HepG2 (cell line): Measurements from ENCODE around the gene TNNI2. TPM values are rescaled to one million over a fixed set of nuclear protein-coding genes. Genes with fewer than 3 reads are reported as not detected.
A peak's percentile ranks its signal among the peaks of the same experiment; 100 is the strongest.

Source experiments
- ATAC-seq: fragments of 200-7000 bp; cut with Tn5 transposase; 3 replicates; pipeline ENCODE4 v1.9.1; 2020; ENCODE audit warnings: mild to moderate bottlenecking, moderate library complexity
- BruUV-seq: library from RNA; stranded (reverse); fragments of 400-500 nt; replicated peaks from 2 replicates; lab custom pipeline; 2021; lab: Mats Ljungman, UMichigan
- CTCF ChIA-PET: fragments of 300-600 bp; formaldehyde crosslinking; extraction: SDS; loops from one replicate; lab custom pipeline; 2021; ENCODE audit warnings: low total read pairs, inconsistent platforms, low intra/inter-chr PET ratio; lab: Yijun Ruan, JAX
- POLR2A ChIA-PET: fragments of 350-600 bp; sonication (Branson Sonifier 250); formaldehyde crosslinking; loops from one replicate; lab custom pipeline; 2020; ENCODE audit warnings: antibody characterized with exemption, inconsistent platforms; lab: Yijun Ruan, JAX
- DNase-seq: peaks from one replicate; pipeline ENCODE4 v3.0.0-alpha.2; 2015; ENCODE audit warnings: low spot score
- FAIRE-seq: peaks from 3 replicates; lab custom pipeline; 2011; peaks lifted over from hg19 to GRCh38; lab: Jason Lieb, UNC
- H2AFZ ChIP-seq: one replicate; pipeline ENCODE4 v1.6.1; 2011; ENCODE audit warnings: low read length, inconsistent platforms
- H3K27ac ChIP-seq: fragments of 300-600 bp; 3 replicates; pipeline ENCODE4 v1.8.0; 2011; ENCODE audit warnings: mixed run types, mild to moderate bottlenecking, mixed read lengths, low read length, inconsistent platforms; ENCODE audit not compliant: insufficient read depth; ENCODE audit errors: extremely low read length
- H3K27me3 ChIP-seq, 2 experiments: fragments of 200-600 bp in 1 of 2; 2 replicates in 1 of 2; 3 replicates in 1 of 2; pipeline versions ENCODE4 v1.6.0 to v1.8.0; 2011; ENCODE audit warnings: low read length in 2 of 2, mild to moderate bottlenecking in 2 of 2, moderate library complexity in 2 of 2, inconsistent platforms in 1 of 2; ENCODE audit not compliant: insufficient read depth in 2 of 2, control insufficient read depth in 1 of 2
- H3K36me3 ChIP-seq, 2 experiments: fragments of 200-600 bp in 1 of 2; replicated peaks in 1 of 2; 2 replicates in 1 of 2; 3 replicates in 1 of 2; pipeline versions ENCODE4 v1.5.1 to v1.8.0; 2011; ENCODE audit warnings: low read length in 2 of 2, inconsistent platforms in 1 of 2; ENCODE audit not compliant: insufficient read depth in 2 of 2, control insufficient read depth in 1 of 2
- H3K4me1 ChIP-seq: 2 replicates; pipeline ENCODE4 v1.5.1; 2012; ENCODE audit warnings: low read length, inconsistent platforms; ENCODE audit not compliant: insufficient read depth
- H3K4me2 ChIP-seq: 2 replicates; pipeline ENCODE4 v1.6.0; 2011; ENCODE audit warnings: low read depth, low read length, inconsistent platforms
- H3K4me3 ChIP-seq, 3 experiments: fragments of 200-600 bp in 1 of 3; sonication (generic), shearing (Covaris generic) in 1 of 3; replicated peaks in 1 of 3; 2 replicates each; pipeline ENCODE4 v1.5.1; 2011 to 2016; ENCODE audit warnings: low read length in 3 of 3, inconsistent platforms in 2 of 3, low read depth in 2 of 3, mild to moderate bottlenecking in 2 of 3, control low read depth in 1 of 3, mixed read lengths in 1 of 3; ENCODE audit not compliant: insufficient read depth in 1 of 3
- H3K79me2 ChIP-seq: one replicate; pipeline ENCODE4 v1.6.1; 2011; ENCODE audit warnings: low read length, inconsistent platforms; ENCODE audit not compliant: insufficient read depth
- H3K9ac ChIP-seq: 2 replicates; pipeline ENCODE4 v1.6.0; 2011; ENCODE audit warnings: mild to moderate bottlenecking, low read depth, low read length, inconsistent platforms; ENCODE audit not compliant: insufficient read depth
- H3K9me3 ChIP-seq: 2 replicates; pipeline ENCODE4 v1.5.1; 2012; ENCODE audit warnings: mild to moderate bottlenecking, low read length
- H4K20me1 ChIP-seq: 2 replicates; pipeline ENCODE4 v1.6.0; 2011; ENCODE audit warnings: inconsistent platforms, mild to moderate bottlenecking, low read length, moderate library complexity; ENCODE audit not compliant: insufficient read depth
- DPF2 ChIP-seq: sonication (generic); formaldehyde crosslinking; IDR thresholded peaks from 2 replicates; pipeline ENCODE4 v1.4.0; 2020; ENCODE audit warnings: mild to moderate bottlenecking, low read depth, missing genetic modification reagents, borderline replicate concordance
- EP300 ChIP-seq, 3 experiments: sonication (generic) in 1 of 3; formaldehyde crosslinking in 1 of 3; IDR thresholded peaks; 2 replicates each; pipeline versions ENCODE4 v1.5.1 to v1.6.1; 2011 to 2020; ENCODE audit warnings: low read depth in 2 of 3, low read length in 2 of 3, borderline replicate concordance in 1 of 3, improper control_type of control experiment in 1 of 3, mild to moderate bottlenecking in 1 of 3, missing genetic modification reagents in 1 of 3, moderate library complexity in 1 of 3
- FOSL2 ChIP-seq: sonication (generic); formaldehyde crosslinking; IDR thresholded peaks from 2 replicates; pipeline ENCODE4 v1.4.0; 2020; ENCODE audit warnings: missing genetic modification reagents
- GABPB1 ChIP-seq: IDR thresholded peaks from 2 replicates; pipeline ENCODE4 v1.6.1; 2016; ENCODE audit warnings: mild to moderate bottlenecking, missing genetic modification reagents, moderate library complexity, missing compliant biosample characterization
- HDAC1 ChIP-seq: sonication (generic); formaldehyde crosslinking; IDR thresholded peaks from 2 replicates; pipeline ENCODE4 v1.5.1; 2020; ENCODE audit warnings: mild to moderate bottlenecking, missing genetic modification reagents
- HIC2 ChIP-seq: sonication (generic); formaldehyde crosslinking; IDR thresholded peaks from 2 replicates; pipeline ENCODE4 v1.9.0; 2022; ENCODE audit warnings: low read depth, missing genetic modification reagents
- HNRNPL ChIP-seq: fragments of 200-400 bp; formaldehyde crosslinking; IDR thresholded peaks from 2 replicates; pipeline ENCODE4 v1.6.1; 2017; ENCODE audit warnings: mild to moderate bottlenecking, low read depth, low read length
- SIN3B ChIP-seq: fragments of 150-350 bp; IDR thresholded peaks from 2 replicates; pipeline ENCODE4 v1.6.1; 2014; ENCODE audit warnings: low read length
- SMARCE1 ChIP-seq: fragments of 450-650 bp; IDR thresholded peaks from 2 replicates; pipeline ENCODE4 v1.6.1; 2017; ENCODE audit warnings: borderline replicate concordance
- ZBTB7A ChIP-seq: sonication (generic); formaldehyde crosslinking; IDR thresholded peaks from 2 replicates; pipeline ENCODE4 v1.8.0; 2022; ENCODE audit warnings: mild to moderate bottlenecking, missing genetic modification reagents
- ZFX ChIP-seq: sonication (generic); formaldehyde crosslinking; IDR thresholded peaks from 2 replicates; pipeline ENCODE4 v1.4.0; 2020; ENCODE audit warnings: mild to moderate bottlenecking, low read depth, missing genetic modification reagents, moderate library complexity
- ZNF629 ChIP-seq: sonication (generic); formaldehyde crosslinking; conservative IDR thresholded peaks from 2 replicates; pipeline ENCODE4 v1.5.0; 2020; ENCODE audit warnings: missing genetic modification reagents
- WGBS: methylation state at CpG from one replicate; pipeline ENCODE4 v1.1.6; 2017; ENCODE audit warnings: low lambda C conversion rate; 5-methylcytosine and 5-hydroxymethylcytosine counted together
- in situ Hi-C: cut with HindIII; loops from 2 replicates; pipeline ENCODE4 v1.10.0; 2017; ENCODE audit warnings: low pct_unique_long_range_greater_than_20kb; ENCODE audit not compliant: extremely low pct_ligation_motif_present
- intact Hi-C: fragments of 100-400 bp; cut with micrococcal nuclease; formaldehyde crosslinking; loops from one replicate; pipeline ENCODE4 v1.10.0; 2022; ENCODE audit not compliant: unreplicated experiment
- polyA plus RNA-seq, 8 experiments: library from polyadenylated mRNA; depleted of rRNA in 3 of 8; stranded (reverse) in 7 of 8; unstranded in 1 of 8; fragments of >200 nt; fragmentation: Illumina TruSeq in 4 of 8; extraction: Trizol in 4 of 8; gene quantifications; 2 replicates each; pipeline versions ENCODE4 v1.2.1 to v1.2.3, GENCODE V29; 2011 to 2016; ENCODE audit warnings: low read depth in 4 of 8, missing spikeins in 1 of 8, mixed read lengths in 1 of 8; ENCODE audit not compliant: insufficient read depth in 1 of 8
- total RNA-seq, 5 experiments: library from RNA; depleted of rRNA; stranded (reverse); fragments of >200 nt; fragmentation: Illumina TruSeq; extraction: Trizol; gene quantifications; 2 replicates each; pipeline ENCODE4 v1.2.3, GENCODE V29; 2016; ENCODE audit warnings: low read depth in 1 of 5
- TF ChIP-seq, protein P1 (sequence below): sonication (generic); formaldehyde crosslinking; IDR thresholded peaks from 2 replicates; pipeline ENCODE4 v1.5.1; 2020; ENCODE audit warnings: mild to moderate bottlenecking, missing genetic modification reagents, moderate library complexity
- TF ChIP-seq, protein P2 (sequence below): sonication (generic); formaldehyde crosslinking; IDR thresholded peaks from 2 replicates; pipeline ENCODE4 v1.5.0; 2020; ENCODE audit warnings: missing genetic modification reagents, mild to moderate bottlenecking, borderline replicate concordance

The TNNI2 gene
- total and polyA plus RNA-seq, 2 of the 13 experiments (the other 11 are each of a cell fraction or from before 2014, with no cell fraction given): 7.2 to 12.0 TPM

- no peak overlapping the region for H3K4me3 ChIP-seq
- no peaks in the 10 kb centered on the region for H3K79me2 ChIP-seq
- in situ Hi-C loops (no loop called here), intact Hi-C loops (no loop called here)
- H3K4me1 ChIP-seq: no peaks in the 10 kb centered on the region
- TF ChIP-seq GABPB1 (CRISPR knock-in tag) (peak; percentile 14; the same call in 1 of the 2 replicates), DPF2 (peak; percentile 78), HNRNPL (peak; percentile 99), ZBTB7A (no peak), SIN3B (no peak), FOSL2 (CRISPR knock-in tag) (peak; percentile 75), SMARCE1 (peak; percentile 83; the same call in 1 of the 2 replicates), HDAC1 (CRISPR knock-in tag) (0 out of 2 replicates have a peak, but pooled peaks have one; percentile 45), EP300 (IDR thresholded peaks at IDR 0.05; ENCODE audit: low read depth in 2 of 2, low read length in 2 of 2) (peak in 1 of 2 experiments; percentile 18; a peak in 1 of 4 replicates), EP300 (CRISPR knock-in tag; IDR thresholded peaks at IDR 0.05; ENCODE audit: borderline replicate concordance) (no peak), ZFX (0 out of 2 replicates have a peak, but pooled peaks have one; percentile 8), ZNF629 (CRISPR knock-in tag) (peak; percentile 69), HIC2 (CRISPR knock-in tag) (peak; percentile 95)
- TF ChIP-seq, protein P1, sequence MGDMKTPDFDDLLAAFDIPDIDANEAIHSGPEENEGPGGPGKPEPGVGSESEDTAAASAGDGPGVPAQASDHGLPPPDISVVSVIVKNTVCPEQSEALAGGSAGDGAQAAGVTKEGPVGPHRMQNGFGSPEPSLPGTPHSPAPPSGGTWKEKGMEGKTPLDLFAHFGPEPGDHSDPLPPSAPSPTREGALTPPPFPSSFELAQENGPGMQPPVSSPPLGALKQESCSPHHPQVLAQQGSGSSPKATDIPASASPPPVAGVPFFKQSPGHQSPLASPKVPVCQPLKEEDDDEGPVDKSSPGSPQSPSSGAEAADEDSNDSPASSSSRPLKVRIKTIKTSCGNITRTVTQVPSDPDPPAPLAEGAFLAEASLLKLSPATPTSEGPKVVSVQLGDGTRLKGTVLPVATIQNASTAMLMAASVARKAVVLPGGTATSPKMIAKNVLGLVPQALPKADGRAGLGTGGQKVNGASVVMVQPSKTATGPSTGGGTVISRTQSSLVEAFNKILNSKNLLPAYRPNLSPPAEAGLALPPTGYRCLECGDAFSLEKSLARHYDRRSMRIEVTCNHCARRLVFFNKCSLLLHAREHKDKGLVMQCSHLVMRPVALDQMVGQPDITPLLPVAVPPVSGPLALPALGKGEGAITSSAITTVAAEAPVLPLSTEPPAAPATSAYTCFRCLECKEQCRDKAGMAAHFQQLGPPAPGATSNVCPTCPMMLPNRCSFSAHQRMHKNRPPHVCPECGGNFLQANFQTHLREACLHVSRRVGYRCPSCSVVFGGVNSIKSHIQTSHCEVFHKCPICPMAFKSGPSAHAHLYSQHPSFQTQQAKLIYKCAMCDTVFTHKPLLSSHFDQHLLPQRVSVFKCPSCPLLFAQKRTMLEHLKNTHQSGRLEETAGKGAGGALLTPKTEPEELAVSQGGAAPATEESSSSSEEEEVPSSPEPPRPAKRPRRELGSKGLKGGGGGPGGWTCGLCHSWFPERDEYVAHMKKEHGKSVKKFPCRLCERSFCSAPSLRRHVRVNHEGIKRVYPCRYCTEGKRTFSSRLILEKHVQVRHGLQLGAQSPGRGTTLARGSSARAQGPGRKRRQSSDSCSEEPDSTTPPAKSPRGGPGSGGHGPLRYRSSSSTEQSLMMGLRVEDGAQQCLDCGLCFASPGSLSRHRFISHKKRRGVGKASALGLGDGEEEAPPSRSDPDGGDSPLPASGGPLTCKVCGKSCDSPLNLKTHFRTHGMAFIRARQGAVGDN (CRISPR knock-in tag): peak; percentile 59
- TF ChIP-seq, protein P2, sequence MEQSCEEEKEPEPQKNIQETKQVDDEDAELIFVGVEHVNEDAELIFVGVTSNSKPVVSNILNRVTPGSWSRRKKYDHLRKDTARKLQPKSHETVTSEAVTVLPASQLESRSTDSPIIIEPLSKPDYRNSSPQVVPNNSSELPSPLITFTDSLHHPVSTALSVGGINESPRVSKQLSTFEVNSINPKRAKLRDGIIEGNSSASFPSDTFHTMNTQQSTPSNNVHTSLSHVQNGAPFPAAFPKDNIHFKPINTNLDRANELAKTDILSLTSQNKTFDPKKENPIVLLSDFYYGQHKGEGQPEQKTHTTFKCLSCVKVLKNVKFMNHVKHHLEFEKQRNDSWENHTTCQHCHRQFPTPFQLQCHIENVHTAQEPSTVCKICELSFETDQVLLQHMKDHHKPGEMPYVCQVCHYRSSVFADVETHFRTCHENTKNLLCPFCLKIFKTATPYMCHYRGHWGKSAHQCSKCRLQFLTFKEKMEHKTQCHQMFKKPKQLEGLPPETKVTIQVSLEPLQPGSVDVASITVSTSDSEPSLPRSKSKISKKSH: no peak
- ChIA-PET POLR2A (no interaction called here), CTCF (no interaction called here)
- FAIRE-seq: no peak
- no peak overlapping the region for H3K27ac ChIP-seq
- no peak overlapping the region for H3K9ac ChIP-seq
- ATAC-seq: peak; percentile 60
- peaks cover 18 to 55% of the 10 kb centered on the region in 2 experiments for H3K27me3 ChIP-seq
- H3K4me2 ChIP-seq: no peak overlapping the region
- H3K9me3 ChIP-seq: no peaks in the 10 kb centered on the region
- no peaks in the 10 kb centered on the region for H3K36me3 ChIP-seq
- 42% methylated on average over 8 of the region's 27 CpGs for WGBS
- no TSS peak for BruUV-seq
- no peak overlapping the region for H2AFZ ChIP-seq
- peak; percentile 29 for DNase-seq
- no peaks in the 10 kb centered on the region for H4K20me1 ChIP-seq
These were observed 24.8 kb downstream of the TNNI2 start for GRCh38 chr11:1863352-1864216.
